Measurements from ENCODE around the gene TAOK3. TPM values are rescaled to one million over a fixed set of nuclear protein-coding genes. Genes with fewer than 3 reads are reported as not detected.

The TAOK3 gene
- total and polyA plus RNA-seq, 9 of the 15 experiments (the other 6 are each of a cell fraction or from before 2014, with no cell fraction given), result 24.3 to 83.5 (median 47.1) TPM

DNA sequence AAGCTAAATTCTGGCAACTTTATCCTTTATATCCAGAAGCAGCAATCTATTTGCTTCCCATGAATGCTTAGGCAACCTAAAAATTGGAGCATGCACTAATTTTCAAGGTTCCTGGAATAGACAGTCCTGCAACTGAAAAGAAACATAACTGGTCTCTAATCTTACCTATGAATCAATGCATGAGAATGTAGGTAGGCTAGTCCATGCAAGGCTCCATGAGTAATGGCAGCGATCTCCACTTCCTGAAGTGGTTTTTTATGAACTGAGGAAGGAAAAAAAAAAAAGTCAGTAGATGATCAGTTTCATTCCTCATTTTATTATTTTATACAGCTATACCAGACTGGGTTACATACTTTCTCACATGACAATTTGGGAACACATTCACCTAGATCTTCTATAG lies 134.8 kb downstream of the TAOK3 start (continued):
- TF ChIP-seq, protein P1, sequence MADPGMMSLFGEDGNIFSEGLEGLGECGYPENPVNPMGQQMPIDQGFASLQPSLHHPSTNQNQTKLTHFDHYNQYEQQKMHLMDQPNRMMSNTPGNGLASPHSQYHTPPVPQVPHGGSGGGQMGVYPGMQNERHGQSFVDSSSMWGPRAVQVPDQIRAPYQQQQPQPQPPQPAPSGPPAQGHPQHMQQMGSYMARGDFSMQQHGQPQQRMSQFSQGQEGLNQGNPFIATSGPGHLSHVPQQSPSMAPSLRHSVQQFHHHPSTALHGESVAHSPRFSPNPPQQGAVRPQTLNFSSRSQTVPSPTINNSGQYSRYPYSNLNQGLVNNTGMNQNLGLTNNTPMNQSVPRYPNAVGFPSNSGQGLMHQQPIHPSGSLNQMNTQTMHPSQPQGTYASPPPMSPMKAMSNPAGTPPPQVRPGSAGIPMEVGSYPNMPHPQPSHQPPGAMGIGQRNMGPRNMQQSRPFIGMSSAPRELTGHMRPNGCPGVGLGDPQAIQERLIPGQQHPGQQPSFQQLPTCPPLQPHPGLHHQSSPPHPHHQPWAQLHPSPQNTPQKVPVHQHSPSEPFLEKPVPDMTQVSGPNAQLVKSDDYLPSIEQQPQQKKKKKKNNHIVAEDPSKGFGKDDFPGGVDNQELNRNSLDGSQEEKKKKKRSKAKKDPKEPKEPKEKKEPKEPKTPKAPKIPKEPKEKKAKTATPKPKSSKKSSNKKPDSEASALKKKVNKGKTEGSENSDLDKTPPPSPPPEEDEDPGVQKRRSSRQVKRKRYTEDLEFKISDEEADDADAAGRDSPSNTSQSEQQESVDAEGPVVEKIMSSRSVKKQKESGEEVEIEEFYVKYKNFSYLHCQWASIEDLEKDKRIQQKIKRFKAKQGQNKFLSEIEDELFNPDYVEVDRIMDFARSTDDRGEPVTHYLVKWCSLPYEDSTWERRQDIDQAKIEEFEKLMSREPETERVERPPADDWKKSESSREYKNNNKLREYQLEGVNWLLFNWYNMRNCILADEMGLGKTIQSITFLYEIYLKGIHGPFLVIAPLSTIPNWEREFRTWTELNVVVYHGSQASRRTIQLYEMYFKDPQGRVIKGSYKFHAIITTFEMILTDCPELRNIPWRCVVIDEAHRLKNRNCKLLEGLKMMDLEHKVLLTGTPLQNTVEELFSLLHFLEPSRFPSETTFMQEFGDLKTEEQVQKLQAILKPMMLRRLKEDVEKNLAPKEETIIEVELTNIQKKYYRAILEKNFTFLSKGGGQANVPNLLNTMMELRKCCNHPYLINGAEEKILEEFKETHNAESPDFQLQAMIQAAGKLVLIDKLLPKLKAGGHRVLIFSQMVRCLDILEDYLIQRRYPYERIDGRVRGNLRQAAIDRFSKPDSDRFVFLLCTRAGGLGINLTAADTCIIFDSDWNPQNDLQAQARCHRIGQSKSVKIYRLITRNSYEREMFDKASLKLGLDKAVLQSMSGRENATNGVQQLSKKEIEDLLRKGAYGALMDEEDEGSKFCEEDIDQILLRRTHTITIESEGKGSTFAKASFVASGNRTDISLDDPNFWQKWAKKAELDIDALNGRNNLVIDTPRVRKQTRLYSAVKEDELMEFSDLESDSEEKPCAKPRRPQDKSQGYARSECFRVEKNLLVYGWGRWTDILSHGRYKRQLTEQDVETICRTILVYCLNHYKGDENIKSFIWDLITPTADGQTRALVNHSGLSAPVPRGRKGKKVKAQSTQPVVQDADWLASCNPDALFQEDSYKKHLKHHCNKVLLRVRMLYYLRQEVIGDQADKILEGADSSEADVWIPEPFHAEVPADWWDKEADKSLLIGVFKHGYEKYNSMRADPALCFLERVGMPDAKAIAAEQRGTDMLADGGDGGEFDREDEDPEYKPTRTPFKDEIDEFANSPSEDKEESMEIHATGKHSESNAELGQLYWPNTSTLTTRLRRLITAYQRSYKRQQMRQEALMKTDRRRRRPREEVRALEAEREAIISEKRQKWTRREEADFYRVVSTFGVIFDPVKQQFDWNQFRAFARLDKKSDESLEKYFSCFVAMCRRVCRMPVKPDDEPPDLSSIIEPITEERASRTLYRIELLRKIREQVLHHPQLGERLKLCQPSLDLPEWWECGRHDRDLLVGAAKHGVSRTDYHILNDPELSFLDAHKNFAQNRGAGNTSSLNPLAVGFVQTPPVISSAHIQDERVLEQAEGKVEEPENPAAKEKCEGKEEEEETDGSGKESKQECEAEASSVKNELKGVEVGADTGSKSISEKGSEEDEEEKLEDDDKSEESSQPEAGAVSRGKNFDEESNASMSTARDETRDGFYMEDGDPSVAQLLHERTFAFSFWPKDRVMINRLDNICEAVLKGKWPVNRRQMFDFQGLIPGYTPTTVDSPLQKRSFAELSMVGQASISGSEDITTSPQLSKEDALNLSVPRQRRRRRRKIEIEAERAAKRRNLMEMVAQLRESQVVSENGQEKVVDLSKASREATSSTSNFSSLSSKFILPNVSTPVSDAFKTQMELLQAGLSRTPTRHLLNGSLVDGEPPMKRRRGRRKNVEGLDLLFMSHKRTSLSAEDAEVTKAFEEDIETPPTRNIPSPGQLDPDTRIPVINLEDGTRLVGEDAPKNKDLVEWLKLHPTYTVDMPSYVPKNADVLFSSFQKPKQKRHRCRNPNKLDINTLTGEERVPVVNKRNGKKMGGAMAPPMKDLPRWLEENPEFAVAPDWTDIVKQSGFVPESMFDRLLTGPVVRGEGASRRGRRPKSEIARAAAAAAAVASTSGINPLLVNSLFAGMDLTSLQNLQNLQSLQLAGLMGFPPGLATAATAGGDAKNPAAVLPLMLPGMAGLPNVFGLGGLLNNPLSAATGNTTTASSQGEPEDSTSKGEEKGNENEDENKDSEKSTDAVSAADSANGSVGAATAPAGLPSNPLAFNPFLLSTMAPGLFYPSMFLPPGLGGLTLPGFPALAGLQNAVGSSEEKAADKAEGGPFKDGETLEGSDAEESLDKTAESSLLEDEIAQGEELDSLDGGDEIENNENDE (IDR thresholded peaks at IDR 0.05; ENCODE audit: low read depth, low read length), result no peak
- TF ChIP-seq, protein P2, sequence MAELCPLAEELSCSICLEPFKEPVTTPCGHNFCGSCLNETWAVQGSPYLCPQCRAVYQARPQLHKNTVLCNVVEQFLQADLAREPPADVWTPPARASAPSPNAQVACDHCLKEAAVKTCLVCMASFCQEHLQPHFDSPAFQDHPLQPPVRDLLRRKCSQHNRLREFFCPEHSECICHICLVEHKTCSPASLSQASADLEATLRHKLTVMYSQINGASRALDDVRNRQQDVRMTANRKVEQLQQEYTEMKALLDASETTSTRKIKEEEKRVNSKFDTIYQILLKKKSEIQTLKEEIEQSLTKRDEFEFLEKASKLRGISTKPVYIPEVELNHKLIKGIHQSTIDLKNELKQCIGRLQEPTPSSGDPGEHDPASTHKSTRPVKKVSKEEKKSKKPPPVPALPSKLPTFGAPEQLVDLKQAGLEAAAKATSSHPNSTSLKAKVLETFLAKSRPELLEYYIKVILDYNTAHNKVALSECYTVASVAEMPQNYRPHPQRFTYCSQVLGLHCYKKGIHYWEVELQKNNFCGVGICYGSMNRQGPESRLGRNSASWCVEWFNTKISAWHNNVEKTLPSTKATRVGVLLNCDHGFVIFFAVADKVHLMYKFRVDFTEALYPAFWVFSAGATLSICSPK (IDR thresholded peaks at IDR 0.05; ENCODE audit: borderline replicate concordance), result no peak
- TF ChIP-seq, protein P3, sequence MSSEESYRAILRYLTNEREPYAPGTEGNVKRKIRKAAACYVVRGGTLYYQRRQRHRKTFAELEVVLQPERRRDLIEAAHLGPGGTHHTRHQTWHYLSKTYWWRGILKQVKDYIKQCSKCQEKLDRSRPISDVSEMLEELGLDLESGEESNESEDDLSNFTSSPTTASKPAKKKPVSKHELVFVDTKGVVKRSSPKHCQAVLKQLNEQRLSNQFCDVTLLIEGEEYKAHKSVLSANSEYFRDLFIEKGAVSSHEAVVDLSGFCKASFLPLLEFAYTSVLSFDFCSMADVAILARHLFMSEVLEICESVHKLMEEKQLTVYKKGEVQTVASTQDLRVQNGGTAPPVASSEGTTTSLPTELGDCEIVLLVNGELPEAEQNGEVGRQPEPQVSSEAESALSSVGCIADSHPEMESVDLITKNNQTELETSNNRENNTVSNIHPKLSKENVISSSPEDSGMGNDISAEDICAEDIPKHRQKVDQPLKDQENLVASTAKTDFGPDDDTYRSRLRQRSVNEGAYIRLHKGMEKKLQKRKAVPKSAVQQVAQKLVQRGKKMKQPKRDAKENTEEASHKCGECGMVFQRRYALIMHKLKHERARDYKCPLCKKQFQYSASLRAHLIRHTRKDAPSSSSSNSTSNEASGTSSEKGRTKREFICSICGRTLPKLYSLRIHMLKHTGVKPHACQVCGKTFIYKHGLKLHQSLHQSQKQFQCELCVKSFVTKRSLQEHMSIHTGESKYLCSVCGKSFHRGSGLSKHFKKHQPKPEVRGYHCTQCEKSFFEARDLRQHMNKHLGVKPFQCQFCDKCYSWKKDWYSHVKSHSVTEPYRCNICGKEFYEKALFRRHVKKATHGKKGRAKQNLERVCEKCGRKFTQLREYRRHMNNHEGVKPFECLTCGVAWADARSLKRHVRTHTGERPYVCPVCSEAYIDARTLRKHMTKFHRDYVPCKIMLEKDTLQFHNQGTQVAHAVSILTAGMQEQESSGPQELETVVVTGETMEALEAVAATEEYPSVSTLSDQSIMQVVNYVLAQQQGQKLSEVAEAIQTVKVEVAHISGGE (CRISPR knock-in tag; IDR thresholded peaks at IDR 0.05), result no peak
- TF ChIP-seq HIVEP1 (CRISPR knock-in tag; IDR thresholded peaks at IDR 0.05) (no peak), HNRNPK (IDR thresholded peaks at IDR 0.05; ENCODE audit: low read depth, low read length, poor library complexity, severe bottlenecking) (no peak), MTA3 (IDR thresholded peaks at IDR 0.05; ENCODE audit: borderline replicate concordance) (no peak), ZFP1 (CRISPR knock-in tag; IDR thresholded peaks at IDR 0.05) (no peak)
- TF ChIP-seq, protein P4, sequence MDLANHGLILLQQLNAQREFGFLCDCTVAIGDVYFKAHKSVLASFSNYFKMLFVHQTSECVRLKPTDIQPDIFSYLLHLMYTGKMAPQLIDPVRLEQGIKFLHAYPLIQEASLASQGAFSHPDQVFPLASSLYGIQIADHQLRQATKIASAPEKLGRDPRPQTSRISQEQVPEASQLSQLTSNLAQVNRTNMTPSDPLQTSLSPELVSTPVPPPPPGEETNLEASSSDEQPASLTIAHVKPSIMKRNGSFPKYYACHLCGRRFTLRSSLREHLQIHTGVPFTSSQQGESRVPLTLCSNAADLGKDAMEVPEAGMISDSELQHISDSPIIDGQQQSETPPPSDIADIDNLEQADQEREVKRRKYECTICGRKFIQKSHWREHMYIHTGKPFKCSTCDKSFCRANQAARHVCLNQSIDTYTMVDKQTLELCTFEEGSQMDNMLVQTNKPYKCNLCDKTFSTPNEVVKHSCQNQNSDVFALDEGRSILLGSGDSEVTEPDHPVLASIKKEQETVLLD (IDR thresholded peaks at IDR 0.05), result no peak

Data from K562 (cell line).